NOMO-1 (cell line): ENCODE data around the gene BLVRB.
A peak's percentile ranks its signal among the peaks of the same experiment; 100 is the strongest.
"Not testable (repeated sequence)": the region's sequence is repeated elsewhere in the genome, so short reads cannot be mapped to it uniquely, and the experiment has no call there.

ENCODE experiments used
- DNase-seq, 2 experiments: peaks; one replicate each; lab custom pipeline; 2025; ENCODE audit not compliant: unreplicated experiment in 2 of 2; lab: John Stamatoyannopoulos, UW

BLVRB gene

DNA sequence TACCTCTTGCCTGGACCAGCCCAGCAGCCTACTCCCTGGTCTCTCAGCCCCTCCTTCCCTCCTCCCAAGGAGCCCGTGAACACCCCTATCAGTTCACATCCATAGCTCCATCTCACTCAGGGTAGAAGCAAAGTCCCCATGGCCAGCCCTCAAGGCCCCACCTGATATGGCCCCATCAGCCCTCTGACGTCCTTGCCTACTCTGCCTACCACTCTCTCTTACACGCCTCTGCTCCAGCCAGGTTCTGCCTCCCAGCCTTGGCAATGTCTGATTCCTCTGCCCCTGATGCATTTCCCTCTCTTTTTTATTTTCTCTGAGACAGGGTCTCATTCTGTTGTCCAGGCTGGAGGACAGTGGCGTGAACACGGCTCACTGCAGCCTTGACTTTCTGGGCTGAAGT, 13.5 kb downstream of the BLVRB start:
- DNase-seq = no peak

- DNase-seq = no peak
Measured at GRCh38 chr19:40450664-40451063, 14.9 kb downstream of the BLVRB start.

DNA sequence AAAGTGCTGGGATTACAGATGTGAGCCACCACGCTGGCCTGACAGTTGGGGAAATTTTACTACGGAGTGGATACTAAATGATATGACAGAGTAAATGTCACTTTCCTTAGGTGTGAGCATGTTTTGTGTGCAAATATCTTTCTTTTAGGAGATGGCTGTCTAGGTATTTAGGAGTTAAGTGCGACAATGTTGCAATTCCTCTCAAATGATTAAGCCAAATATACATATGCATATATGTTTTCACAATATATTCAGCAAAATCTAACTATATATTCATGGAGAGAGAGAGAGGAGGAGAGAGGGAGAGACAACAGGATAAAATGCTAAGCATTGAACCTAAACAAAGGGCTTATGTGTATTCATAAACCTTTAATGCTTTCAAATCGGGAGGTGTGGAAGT, 16.0 kb downstream of the BLVRB start:
- no peak for DNase-seq

DNA sequence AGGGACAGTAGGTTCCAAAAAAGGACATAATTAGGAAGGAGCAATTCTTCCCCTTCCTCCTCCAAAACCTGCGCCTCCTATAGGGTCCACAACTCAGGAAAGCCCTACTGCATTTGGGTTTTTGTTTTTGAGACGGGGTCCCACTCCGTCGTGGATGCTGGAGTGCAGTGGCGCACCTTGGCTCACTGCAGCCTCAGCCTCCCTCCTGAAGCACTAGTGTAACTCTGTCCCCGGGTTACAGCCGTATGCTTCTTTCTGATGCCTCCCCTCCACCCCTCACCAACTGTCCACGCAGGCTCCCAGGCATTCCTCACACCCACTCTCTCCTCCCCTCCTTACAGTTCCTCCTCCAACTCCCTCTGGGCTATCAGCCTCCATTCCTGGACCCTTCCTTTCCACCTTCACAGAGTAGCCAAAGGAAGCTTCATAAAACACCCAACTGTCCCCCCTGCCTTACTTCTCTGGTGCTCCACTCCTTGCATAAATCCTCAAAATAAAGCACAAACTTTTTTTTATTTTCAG, 19.2 kb downstream of the BLVRB start:
- DNase-seq = no peak

- DNase-seq = no peak
Measured at GRCh38 chr19:40445780-40446262, 19.7 kb downstream of the BLVRB start.

DNA sequence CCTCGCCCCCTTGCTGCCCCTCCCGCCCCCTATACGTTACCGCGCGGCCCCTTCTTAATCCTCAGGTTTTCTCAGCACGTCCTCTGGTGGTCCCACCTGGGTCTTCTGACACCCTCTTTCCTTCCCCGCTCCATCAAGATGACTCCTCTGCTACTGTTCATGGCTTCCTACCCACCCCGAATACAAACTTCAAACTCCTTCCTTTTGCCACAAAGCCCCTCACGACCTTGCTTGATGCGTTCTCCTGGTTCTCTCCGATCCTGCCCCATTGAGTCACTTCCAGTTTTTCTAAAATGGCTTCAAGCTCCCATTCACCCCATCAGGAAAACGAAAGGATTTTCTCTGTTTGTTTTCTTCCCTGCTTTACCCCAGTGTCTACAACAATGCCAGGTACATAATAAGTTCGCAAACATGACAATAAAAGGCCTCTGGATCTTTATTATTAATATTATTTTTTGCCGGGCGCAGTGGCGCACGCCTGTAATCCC, 20.7 kb downstream of the BLVRB start:
- DNase-seq = no peak

DNA sequence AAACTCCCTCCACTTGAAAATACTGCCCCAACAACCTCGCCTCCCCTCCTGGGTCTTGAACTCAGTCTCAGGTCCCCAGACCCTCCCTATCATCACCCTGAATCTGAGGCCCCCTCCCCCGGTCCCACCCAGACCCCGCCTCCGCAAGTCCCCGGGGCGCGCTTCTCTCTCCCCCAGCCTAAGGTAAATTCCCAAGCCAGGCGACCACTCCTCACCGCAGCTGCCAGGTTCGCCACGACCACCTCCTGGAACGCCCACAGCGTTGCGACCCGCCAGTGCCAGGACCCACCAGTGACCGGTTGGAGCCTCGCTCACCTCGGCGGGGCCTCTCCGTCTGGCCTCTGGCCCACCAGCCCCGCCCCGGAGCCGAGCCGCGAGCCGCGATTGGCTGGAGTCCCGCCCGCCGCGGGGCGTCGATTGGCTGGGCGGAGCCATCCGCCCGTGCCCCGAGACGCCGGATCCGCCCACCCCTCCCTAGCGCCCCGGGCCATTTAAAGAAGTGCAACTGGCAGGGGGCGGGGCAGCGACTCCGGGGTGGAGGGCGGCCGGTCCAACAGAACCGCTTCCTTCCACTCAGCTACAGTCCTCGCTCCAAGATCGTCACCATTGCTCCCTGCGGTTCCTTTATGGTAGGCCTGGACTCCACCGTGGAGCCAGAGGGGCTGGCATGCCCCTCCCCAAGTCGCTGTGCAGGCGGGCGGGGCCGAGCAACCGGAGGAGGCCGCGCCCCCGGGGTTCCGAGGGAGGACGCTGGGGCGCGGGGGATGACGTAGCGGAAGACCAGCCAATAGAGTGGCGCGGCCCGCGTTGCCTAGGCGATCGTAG, 21.3 kb downstream of the BLVRB start, which contains the start of gene SERTAD3:
Gene SERTAD3 (minus strand): TSS at position 336 of the 825 bp plus-strand sequence. CDS start 2,255 bp downstream, outside the sequence.
- peak; percentile 94 to 98 for DNase-seq

GRCh38 chr19:40443131-40443999, 22.2 kb downstream of the BLVRB start:
- DNase-seq = peak; percentile 99

- no peak for DNase-seq
Measured at GRCh38 chr19:40442328-40443130, 23.0 kb downstream of the BLVRB start.

DNA sequence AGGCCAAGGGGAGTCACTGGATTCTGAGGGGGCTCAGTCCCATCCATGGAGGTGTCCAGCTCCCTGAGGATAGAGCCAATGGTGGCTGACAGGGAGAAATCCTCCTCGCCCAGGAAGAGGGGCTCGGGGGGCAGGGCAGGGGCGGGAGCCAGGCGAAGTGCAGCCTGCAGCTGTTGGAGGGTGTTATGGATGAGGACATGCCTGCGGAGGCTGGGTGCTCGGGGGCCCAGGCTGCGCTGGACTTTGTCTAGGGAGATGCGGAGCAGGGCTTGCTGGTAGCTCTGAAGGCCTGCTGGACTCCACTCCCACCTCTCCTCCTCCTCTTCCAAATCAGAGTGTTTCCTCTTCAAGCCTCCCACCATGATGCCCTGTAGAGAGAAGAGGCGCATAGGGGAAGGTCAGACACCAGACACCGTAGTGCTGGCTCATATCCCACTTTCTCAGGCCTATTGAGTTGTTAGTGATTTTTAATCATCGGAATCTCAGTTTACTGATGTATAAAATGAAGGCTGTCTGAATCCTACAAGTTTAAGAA, 23.8 kb downstream of the BLVRB start:
- no peak for DNase-seq

DNA sequence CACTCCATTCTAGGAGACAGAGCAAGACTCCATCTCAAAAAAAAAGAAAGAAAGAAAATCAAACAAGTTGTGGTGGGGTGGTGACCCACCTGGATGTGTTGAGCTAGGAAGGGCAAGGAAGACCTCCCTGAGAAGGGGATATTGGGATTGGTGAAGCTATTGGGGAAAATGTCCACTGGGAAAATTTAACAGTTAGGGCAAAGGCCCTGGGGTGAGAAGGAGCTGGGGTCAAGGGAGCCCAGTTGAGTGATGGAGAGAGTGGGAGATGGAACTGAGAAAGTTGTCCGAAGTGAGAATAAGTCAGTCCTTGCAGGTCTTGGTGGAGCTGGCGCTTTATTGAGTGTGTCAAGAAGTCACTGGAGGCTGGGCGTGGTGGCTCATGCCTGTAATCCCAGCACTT, 27.3 kb downstream of the BLVRB start:
- DNase-seq = no peak

DNA sequence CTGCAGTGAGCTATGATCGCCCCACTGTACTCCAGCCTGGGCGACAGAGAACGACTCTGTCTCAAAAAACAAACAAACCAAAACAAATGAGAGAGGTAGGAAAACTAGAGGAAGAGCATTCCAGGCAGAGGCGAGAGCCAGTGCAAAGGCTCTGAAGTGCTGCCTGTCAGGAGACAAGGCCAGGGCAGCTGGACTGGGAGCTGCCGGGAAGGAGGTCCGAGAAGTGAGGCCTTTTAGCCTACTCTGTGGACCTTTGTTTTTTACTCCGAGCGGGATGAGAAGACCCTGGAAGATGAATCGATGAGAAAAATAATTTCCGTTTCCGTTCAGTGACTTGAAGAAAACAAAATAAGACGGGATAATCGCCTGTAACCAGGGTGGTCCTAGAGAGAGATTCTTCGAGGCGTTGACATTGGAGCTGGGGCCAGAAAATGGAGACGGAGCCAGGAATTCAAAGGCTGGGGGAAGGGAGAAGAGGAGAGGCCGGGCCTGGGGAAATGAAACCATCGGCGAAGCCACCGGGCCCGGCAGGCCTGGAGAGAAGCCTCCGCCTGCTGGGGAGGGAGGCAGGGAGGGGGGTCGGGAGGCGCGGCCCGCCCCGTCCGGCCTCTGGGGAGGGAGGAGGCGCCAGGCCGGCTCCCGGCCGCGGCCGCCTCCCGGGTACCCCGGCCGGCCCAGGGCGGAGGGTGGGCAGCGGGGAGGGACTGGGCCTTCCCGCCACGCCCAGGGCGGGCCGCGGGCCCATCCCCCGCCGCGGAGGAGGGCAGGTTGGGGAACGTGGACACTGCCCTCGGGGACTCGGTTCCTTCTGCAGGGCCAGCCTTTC, 31.9 kb downstream of the BLVRB start:
- peak; percentile 82 to 87 for DNase-seq

DNA sequence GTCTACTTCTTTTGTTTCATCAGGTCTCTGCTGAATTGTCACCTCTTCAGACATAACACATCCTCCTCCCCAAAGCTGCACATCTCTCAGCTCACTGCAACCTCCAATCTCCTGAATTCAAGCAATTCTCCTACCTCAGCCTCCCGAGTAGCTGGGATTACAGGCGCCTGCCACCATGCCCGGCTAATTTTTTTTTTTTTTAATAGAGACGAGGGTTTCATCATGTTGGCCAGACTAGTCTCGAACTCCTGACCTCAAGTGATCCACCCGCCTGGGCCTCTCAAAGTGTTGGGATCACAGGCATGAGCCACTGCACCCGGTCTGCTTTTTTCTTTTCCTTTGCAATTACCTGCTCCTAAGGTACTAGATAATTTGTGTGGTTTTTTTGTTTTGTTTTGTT, 32.8 kb downstream of the BLVRB start:
- DNase-seq = not testable (repeated sequence)

GRCh38 chr19:40431698-40432097, 33.8 kb downstream of the BLVRB start:
- DNase-seq = no peak

DNA sequence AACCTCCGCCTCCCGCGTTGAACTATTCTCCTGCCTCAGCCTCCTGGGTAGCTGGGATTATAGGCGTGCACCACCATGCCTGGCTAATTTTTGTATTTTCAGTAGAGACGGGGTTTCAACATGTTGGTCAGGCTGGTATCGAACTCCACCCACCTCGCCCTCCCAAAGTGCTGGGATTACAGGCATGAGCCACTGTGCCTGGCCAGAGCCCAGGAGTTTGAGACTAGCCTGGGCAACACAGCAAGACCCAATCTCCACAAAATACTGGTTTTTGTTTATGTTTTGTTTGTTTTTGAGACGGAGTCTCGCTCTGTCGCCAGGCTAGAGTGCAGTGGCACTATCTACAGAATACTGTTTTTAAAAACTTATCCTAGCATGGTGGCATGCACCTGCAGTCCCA, 35.3 kb downstream of the BLVRB start:
- DNase-seq = not testable (repeated sequence)

DNA sequence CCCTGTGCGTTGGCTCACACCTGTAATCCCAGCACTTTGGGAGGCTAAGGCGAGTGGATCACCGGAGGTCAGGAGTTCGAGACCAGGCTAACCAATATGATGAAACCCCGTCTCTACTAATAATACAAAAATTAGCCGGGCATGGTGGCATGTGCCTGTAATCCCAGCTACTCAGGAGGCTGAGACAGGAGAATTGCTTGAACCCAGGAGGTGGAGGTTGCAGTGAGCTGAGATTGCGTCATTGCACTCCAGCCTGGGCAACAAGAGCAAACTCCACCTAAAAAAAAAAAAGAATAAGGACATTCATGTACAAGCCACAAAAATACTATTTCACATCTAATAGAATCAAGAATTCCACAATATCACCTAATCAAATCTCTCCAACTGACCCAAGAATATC, 37.3 kb downstream of the BLVRB start:
- not testable (repeated sequence) for DNase-seq

GRCh38 chr19:40425450-40426287, 39.9 kb downstream of the BLVRB start, which contains the start of gene SERTAD1:
TSS of gene SERTAD1 (minus strand) at chr19:40425992. CDS start at chr19:40423546, 2,446 bp downstream.
- peak; percentile 99 to 100 for DNase-seq
